ENCODE results near the gene B4GALNT3. TPM values are rescaled to one million over a fixed set of nuclear protein-coding genes. Genes with fewer than 3 reads are reported as not detected.
"Not testable (repeated sequence)": the region's sequence is repeated elsewhere in the genome, so short reads cannot be mapped to it uniquely, and the experiment has no call there.

Gene B4GALNT3
- total and polyA plus RNA-seq, 10 of the 15 experiments (the other 5 are each of a cell fraction or from before 2014, with no cell fraction given): 0.05 to 4.2 (median 2.7) TPM; not detected in 1

GRCh38 chr12:577994-578747 lies 118.4 kb downstream of the B4GALNT3 start:
- FAIRE-seq; H3K79me2 ChIP-seq (ENCODE audit: control insufficient read depth, insufficient read depth, low read length); H2AFZ ChIP-seq (ENCODE audit: control insufficient read depth, low read depth, low read length); H3K9me3 ChIP-seq (replicated peaks; ENCODE audit: control insufficient read depth, insufficient read depth, low read length); DNase-seq (ENCODE audit: low read depth, low spot score); H3K27ac ChIP-seq (ENCODE audit: control insufficient read depth, insufficient read depth); H3K4me2 ChIP-seq (ENCODE audit: control insufficient read depth, insufficient read depth); BruUV-seq (replicated peaks); ATAC-seq; H3K9ac ChIP-seq (ENCODE audit: control insufficient read depth, insufficient read depth, low read length); H3K27me3 ChIP-seq (replicated peaks in 1 of 2; ENCODE audit: control insufficient read depth in 2 of 2, insufficient read depth in 2 of 2, low read length in 1 of 2); H3K36me3 ChIP-seq (ENCODE audit: control insufficient read depth in 2 of 2, insufficient read depth in 2 of 2, low read length in 1 of 2); H4K20me1 ChIP-seq (ENCODE audit: control insufficient read depth, insufficient read depth); H3K4me1 ChIP-seq (ENCODE audit: control insufficient read depth, insufficient read depth, low read length); H3K4me3 ChIP-seq: not testable (repeated sequence)
- WGBS (ENCODE audit: insufficient coverage, insufficient replicate concordance, low lambda C conversion rate, missing lambda C conversion rate): 86% methylated on average over 19 of the region's 19 CpGs
- ChIA-PET CTCF (interaction anchor here (1.4 to 6.3 kb wide), 3 partner anchors 61 to 237 kb away, joined by 4 to 77 read pairs (median 46); partner anchors contain the start of gene WNK1), RAD21 (ENCODE audit: unreplicated experiment) (interaction anchor here (0.6 to 4.3 kb wide), 6 partner anchors 32 to 199 kb away, joined by 3 to 51 read pairs (median 6); partner anchors contain the start of gene WNK1), SMC1A (ENCODE audit: uncharacterized antibody, unreplicated experiment) (interaction anchor here (0.7 to 5.5 kb wide), 7 partner anchors 15 to 360 kb away, joined by 3 to 39 read pairs (median 3); partner anchors contain the start of gene WNK1), POLR2A (interaction anchor here (0.6 to 1.5 kb wide), 2 partner anchors 50 to 173 kb away, joined by 3 to 4 read pairs; no protein-coding TSS in a partner anchor)
- intact Hi-C loops (cut with micrococcal nuclease; ENCODE audit: unreplicated experiment): loop anchor here (2.0 kb wide), 1 partner anchor 97 kb away; no protein-coding TSS in a partner anchor
- in situ Hi-C loops (cut with MboI): loop anchor here (5.0 kb wide), 3 partner anchors 174 to 369 kb away; partner anchors contain the start of genes RAD52 and WNK1

GRCh38 chr12:578748-579419 lies 119.1 kb downstream of the B4GALNT3 start:
- ChIA-PET CTCF (interaction anchor here (1.0 to 6.3 kb wide), 4 partner anchors 35 to 236 kb away, joined by 3 to 77 read pairs (median 7); partner anchors contain the start of gene WNK1), POLR2A (interaction anchor here (0.6 to 1.5 kb wide), 2 partner anchors 49 to 172 kb away, joined by 3 to 4 read pairs; no protein-coding TSS in a partner anchor), SMC1A (ENCODE audit: uncharacterized antibody, unreplicated experiment) (interaction anchor here (0.7 to 5.5 kb wide), 5 partner anchors 14 to 359 kb away, joined by 3 to 39 read pairs (median 3); no protein-coding TSS in a partner anchor), RAD21 (ENCODE audit: unreplicated experiment) (interaction anchor here (1.5 to 3.6 kb wide), 4 partner anchors 31 to 198 kb away, joined by 3 to 27 read pairs (median 6); no protein-coding TSS in a partner anchor)
- no TSS peak for BruUV-seq (replicated peaks)
- in situ Hi-C loops (cut with MboI) (loop anchor here (5.0 kb wide), 3 partner anchors 173 to 368 kb away; partner anchors contain the start of genes RAD52 and WNK1), intact Hi-C loops (cut with micrococcal nuclease; ENCODE audit: unreplicated experiment) (no loop called here)
- FAIRE-seq (no peak), ATAC-seq (no peak), DNase-seq (ENCODE audit: low read depth, low spot score) (no peak)
- no peaks in the 10 kb centered on the region for H3K9me3 ChIP-seq (replicated peaks; ENCODE audit: control insufficient read depth, insufficient read depth, low read length)
- peaks cover 10% of the 10 kb centered on the region for H3K4me1 ChIP-seq (ENCODE audit: control insufficient read depth, insufficient read depth, low read length)
- 63% methylated on average over 7 of the region's 7 CpGs for WGBS (ENCODE audit: insufficient coverage, insufficient replicate concordance, low lambda C conversion rate, missing lambda C conversion rate)
- H3K4me2 ChIP-seq (ENCODE audit: control insufficient read depth, insufficient read depth): no peak overlapping the region
- H3K9ac ChIP-seq (ENCODE audit: control insufficient read depth, insufficient read depth, low read length): no peak overlapping the region
- H3K36me3 ChIP-seq (ENCODE audit: control insufficient read depth in 2 of 2, insufficient read depth in 2 of 2, low read length in 1 of 2): no peaks in the 10 kb centered on the region
- no peaks in the 10 kb centered on the region for H4K20me1 ChIP-seq (ENCODE audit: control insufficient read depth, insufficient read depth)
- no peaks in the 10 kb centered on the region for H3K27me3 ChIP-seq (replicated peaks in 1 of 2; ENCODE audit: control insufficient read depth in 2 of 2, insufficient read depth in 2 of 2, low read length in 1 of 2)
- H3K4me3 ChIP-seq: no peak overlapping the region
- no peak overlapping the region for H3K27ac ChIP-seq (ENCODE audit: control insufficient read depth, insufficient read depth)
- H3K79me2 ChIP-seq (ENCODE audit: control insufficient read depth, insufficient read depth, low read length): no peaks in the 10 kb centered on the region
- no peak overlapping the region for H2AFZ ChIP-seq (ENCODE audit: control insufficient read depth, low read depth, low read length)
- TF ChIP-seq MYB (IDR thresholded peaks at IDR 0.05; ENCODE audit: borderline replicate concordance, low read depth, low read length): no peak
- TF ChIP-seq CEBPB (IDR thresholded peaks at IDR 0.05; ENCODE audit: borderline replicate concordance in 1 of 2, low read depth in 2 of 2, low read length in 2 of 2): no peak
- TF ChIP-seq RAD21 (IDR thresholded peaks at IDR 0.05; ENCODE audit: insufficient read depth, low read depth, low read length): no peak
- no peak for TF ChIP-seq SPI1 (IDR thresholded peaks at IDR 0.05; ENCODE audit: borderline replicate concordance, insufficient read depth, low read depth, low read length)
- no peak for TF ChIP-seq ZNF274 (IDR thresholded peaks at IDR 0.05; ENCODE audit: insufficient read depth, insufficient read length)
- no peak for TF ChIP-seq ELK1 (IDR thresholded peaks at IDR 0.05; ENCODE audit: low read depth, low read length)
- no peak for TF ChIP-seq ATF3 (IDR thresholded peaks at IDR 0.05; ENCODE audit: borderline replicate concordance, extremely low read depth, low read depth, low read length)
- TF ChIP-seq NKRF (conservative IDR thresholded peaks at IDR 0.05): no peak

Data from GM12878 (cell line).